Smooth muscle cell (in vitro differentiated cells): ENCODE results near the gene PPP1R12B. TPM values are rescaled to one million over a fixed set of nuclear protein-coding genes. Genes with fewer than 3 reads are reported as not detected.
"Not testable (repeated sequence)": the region's sequence is repeated elsewhere in the genome, so short reads cannot be mapped to it uniquely, and the experiment has no call there.

Experiments
- DNase-seq: peaks from one replicate; lab custom pipeline; 2025; ENCODE audit not compliant: unreplicated experiment; lab: John Stamatoyannopoulos, UW
- H2AFZ ChIP-seq: fragments of 200-600 bp; sonication (generic); 2 replicates; pipeline ENCODE4 v1.6.0; 2016; ENCODE audit warnings: antibody characterized with exemption, low read depth, mild to moderate bottlenecking
- H3F3A ChIP-seq: fragments of 200-600 bp; sonication (generic); 2 replicates; pipeline ENCODE4 v1.6.0; 2017; ENCODE audit warnings: antibody characterized with exemption, low read depth
- H3K27ac ChIP-seq: fragments of 200-600 bp; sonication (generic); 2 replicates; pipeline ENCODE4 v1.5.1; 2016; ENCODE audit warnings: low read depth, mild to moderate bottlenecking
- H3K27me3 ChIP-seq: fragments of 200-600 bp; sonication (generic); 2 replicates; pipeline ENCODE4 v1.6.1; 2016; ENCODE audit warnings: low read depth, mild to moderate bottlenecking
- H3K36me3 ChIP-seq: fragments of 200-600 bp; sonication (generic); 2 replicates; pipeline ENCODE4 v1.5.1; 2016; ENCODE audit warnings: low read depth
- H3K4me1 ChIP-seq: fragments of 200-600 bp; sonication (generic); 2 replicates; pipeline ENCODE4 v1.5.1; 2016; ENCODE audit warnings: low read depth
- H3K4me2 ChIP-seq: fragments of 200-600 bp; sonication (generic); 2 replicates; pipeline ENCODE4 v1.6.0; 2016; ENCODE audit warnings: mild to moderate bottlenecking
- H3K4me3 ChIP-seq: fragments of 200-600 bp; sonication (generic); 2 replicates; pipeline ENCODE4 v1.5.1; 2016; ENCODE audit warnings: mild to moderate bottlenecking
- H3K79me2 ChIP-seq: fragments of 200-600 bp; sonication (generic); 2 replicates; pipeline ENCODE4 v1.6.0; 2016; ENCODE audit warnings: low read depth, mild to moderate bottlenecking
- H3K9ac ChIP-seq: fragments of 200-600 bp; sonication (generic); 2 replicates; pipeline ENCODE4 v1.6.0; 2016; ENCODE audit warnings: low read depth
- H3K9me3 ChIP-seq: fragments of 200-600 bp; sonication (generic); replicated peaks from 2 replicates; pipeline ENCODE4 v1.5.1; 2016; ENCODE audit warnings: low read depth
- H4K20me1 ChIP-seq: fragments of 200-600 bp; sonication (generic); 2 replicates; pipeline ENCODE4 v1.6.0; 2016; ENCODE audit warnings: low read depth
- WGBS: methylation state at CpG from one replicate; pipeline ENCODE4 v1.1.7; 2016; ENCODE audit warnings: low lambda C conversion rate; 5-methylcytosine and 5-hydroxymethylcytosine counted together
- polyA plus RNA-seq: library from polyadenylated mRNA; unstranded; fragments of >200 nt; fragmentation: Nextera tagmentation; extraction: Ambion mirVana; gene quantifications from 2 replicates; pipeline ENCODE4 v1.2.1, GENCODE V29; 2016
- total RNA-seq: library from RNA; depleted of rRNA; stranded (reverse); fragments of >200 nt; gene quantifications from 2 replicates; pipeline ENCODE4 v1.2.3, GENCODE V29; 2014
- TF ChIP-seq, protein P1 (sequence below): fragments of 200-600 bp; sonication (generic); IDR thresholded peaks from 2 replicates; pipeline ENCODE4 v1.5.1; 2017; ENCODE audit warnings: borderline replicate concordance, mild to moderate bottlenecking, antibody characterized with exemption; ENCODE audit not compliant: insufficient read depth, poor library complexity, severe bottlenecking

PPP1R12B gene
- total and polyA plus RNA-seq, 2 experiments from 2014 or later: 2.8 to 6.7 TPM

DNA sequence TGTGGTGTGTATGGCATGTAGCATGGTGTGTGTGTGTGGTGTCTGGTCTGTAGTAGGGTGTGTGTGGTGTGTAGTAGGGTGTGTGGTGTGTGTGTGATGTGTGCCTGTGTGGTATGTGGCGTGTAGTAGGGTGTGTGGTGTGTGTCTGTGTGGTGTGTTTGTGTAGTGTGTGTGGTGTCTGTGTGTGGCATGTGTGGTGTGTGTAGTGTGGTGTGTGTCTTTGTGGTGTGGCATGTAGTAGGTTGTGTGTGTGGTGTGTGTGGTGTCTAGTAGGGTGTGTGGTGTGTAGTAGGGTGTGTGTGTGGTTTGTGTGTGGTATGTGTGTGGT is 276.2 kb downstream of the PPP1R12B start:
- Histone ChIP-seq H3K27me3 (peaks cover 5% of the 10 kb centered on the region), H3K4me3 (no peak overlapping the region), H2AFZ (no peak overlapping the region), H3K27ac (no peak overlapping the region), H3K4me1 (peaks cover 11% of the 10 kb centered on the region), H4K20me1 (no peaks in the 10 kb centered on the region), H3K36me3 (no peaks in the 10 kb centered on the region), H3K9me3 (no peaks in the 10 kb centered on the region), H3F3A (no peaks in the 10 kb centered on the region), H3K79me2 (no peaks in the 10 kb centered on the region), H3K9ac (no peak overlapping the region), H3K4me2 (no peak overlapping the region)
- DNase-seq: no peak
- TF ChIP-seq, protein P1, sequence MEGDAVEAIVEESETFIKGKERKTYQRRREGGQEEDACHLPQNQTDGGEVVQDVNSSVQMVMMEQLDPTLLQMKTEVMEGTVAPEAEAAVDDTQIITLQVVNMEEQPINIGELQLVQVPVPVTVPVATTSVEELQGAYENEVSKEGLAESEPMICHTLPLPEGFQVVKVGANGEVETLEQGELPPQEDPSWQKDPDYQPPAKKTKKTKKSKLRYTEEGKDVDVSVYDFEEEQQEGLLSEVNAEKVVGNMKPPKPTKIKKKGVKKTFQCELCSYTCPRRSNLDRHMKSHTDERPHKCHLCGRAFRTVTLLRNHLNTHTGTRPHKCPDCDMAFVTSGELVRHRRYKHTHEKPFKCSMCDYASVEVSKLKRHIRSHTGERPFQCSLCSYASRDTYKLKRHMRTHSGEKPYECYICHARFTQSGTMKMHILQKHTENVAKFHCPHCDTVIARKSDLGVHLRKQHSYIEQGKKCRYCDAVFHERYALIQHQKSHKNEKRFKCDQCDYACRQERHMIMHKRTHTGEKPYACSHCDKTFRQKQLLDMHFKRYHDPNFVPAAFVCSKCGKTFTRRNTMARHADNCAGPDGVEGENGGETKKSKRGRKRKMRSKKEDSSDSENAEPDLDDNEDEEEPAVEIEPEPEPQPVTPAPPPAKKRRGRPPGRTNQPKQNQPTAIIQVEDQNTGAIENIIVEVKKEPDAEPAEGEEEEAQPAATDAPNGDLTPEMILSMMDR: no peak
- 80% methylated on average over 1 of the region's 1 CpG for WGBS

DNA sequence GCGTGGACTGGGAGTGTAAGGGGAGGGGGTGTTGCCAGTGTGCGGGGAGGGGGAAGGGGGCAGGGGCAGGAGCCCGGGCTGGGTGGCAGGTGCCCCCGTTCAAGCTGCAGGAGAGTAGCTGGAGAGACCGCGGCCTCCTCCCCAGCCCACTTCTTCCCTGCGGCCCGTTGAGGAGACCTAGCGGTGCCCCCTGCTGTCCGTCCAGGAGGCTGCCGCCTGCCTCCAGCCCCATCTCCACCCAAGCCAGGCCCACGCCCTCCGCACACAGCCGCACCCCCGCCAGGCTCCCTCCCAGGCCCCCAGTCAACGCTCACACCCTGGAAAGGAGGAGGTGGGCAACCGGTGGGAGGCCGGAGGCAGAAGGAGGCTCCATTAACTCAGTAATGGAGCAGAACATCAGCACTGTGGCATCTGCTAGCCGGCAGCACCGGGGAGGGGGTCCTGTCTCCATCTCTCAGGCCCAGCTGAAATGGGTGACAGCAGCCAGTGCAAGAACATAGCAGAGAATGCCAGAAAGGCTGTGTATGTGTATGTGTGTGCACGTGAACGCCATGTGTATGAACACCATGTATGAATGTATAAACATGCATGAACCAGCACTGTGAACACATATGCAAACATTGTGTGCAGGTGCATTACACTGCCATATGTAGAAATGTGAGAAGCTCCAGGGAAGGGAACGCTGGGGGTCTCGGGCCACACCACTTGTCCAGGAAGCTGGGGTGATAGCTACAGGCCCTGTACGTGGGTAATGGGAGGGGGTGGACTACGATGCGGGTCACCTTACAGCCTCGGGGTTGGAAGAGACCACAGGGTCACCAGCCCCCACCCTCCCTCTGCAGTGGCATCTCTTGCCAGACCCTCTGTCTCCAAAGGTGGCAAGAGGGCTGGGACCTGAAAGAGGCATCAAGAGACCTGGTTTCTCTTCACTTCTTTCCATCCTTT is 277.2 kb downstream of the PPP1R12B start:
- H3K27ac ChIP-seq: no peak overlapping the region
- H3K9me3 ChIP-seq: no peaks in the 10 kb centered on the region
- H3K4me1 ChIP-seq: peaks cover 11% of the 10 kb centered on the region
- no peaks in the 10 kb centered on the region for H3K36me3 ChIP-seq
- WGBS: 66% methylated on average over 18 of the region's 28 CpGs
- no peaks in the 10 kb centered on the region for H3K79me2 ChIP-seq
- peak; percentile 19 for DNase-seq
- no peak overlapping the region for H2AFZ ChIP-seq
- no peaks in the 10 kb centered on the region for H3F3A ChIP-seq
- H3K9ac ChIP-seq: no peak overlapping the region
- H3K27me3 ChIP-seq: peaks cover 6% of the 10 kb centered on the region
- TF ChIP-seq, protein P1: peak; percentile 57
- H4K20me1 ChIP-seq: no peaks in the 10 kb centered on the region
- H3K4me3 ChIP-seq: no peak overlapping the region
- H3K4me2 ChIP-seq: no peak overlapping the region

DNA sequence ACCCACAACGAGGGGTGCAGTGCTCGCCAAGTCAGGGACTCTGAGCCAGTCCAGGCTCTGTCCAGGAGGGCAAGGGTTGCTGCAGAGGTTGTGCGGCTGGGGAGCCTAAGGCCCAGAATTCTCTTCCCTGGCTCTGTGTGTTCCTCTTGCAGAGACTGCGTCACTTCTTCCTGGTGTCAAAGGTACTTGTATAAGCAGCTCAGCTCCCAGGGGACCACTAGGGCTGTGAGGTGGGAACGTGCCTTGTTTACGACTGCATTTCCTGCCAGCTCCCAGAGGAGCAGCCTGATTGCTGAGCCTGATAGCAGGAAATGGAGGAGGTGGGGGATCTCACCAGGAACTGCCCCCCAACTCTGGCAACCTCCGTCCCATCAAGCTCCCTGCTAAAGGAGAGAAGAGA is 278.5 kb downstream of the PPP1R12B start:
- H2AFZ ChIP-seq, H3K27ac ChIP-seq, DNase-seq, H3K4me2 ChIP-seq, H3K79me2 ChIP-seq, H3K9ac ChIP-seq, H3K4me3 ChIP-seq, H3K9me3 ChIP-seq, H3K36me3 ChIP-seq, H4K20me1 ChIP-seq, H3F3A ChIP-seq: not testable (repeated sequence)
- H3K27me3 ChIP-seq: peaks cover 11% of the 10 kb centered on the region
- 75% methylated on average over 7 of the region's 7 CpGs for WGBS
- H3K4me1 ChIP-seq: peaks cover 11% of the 10 kb centered on the region

DNA sequence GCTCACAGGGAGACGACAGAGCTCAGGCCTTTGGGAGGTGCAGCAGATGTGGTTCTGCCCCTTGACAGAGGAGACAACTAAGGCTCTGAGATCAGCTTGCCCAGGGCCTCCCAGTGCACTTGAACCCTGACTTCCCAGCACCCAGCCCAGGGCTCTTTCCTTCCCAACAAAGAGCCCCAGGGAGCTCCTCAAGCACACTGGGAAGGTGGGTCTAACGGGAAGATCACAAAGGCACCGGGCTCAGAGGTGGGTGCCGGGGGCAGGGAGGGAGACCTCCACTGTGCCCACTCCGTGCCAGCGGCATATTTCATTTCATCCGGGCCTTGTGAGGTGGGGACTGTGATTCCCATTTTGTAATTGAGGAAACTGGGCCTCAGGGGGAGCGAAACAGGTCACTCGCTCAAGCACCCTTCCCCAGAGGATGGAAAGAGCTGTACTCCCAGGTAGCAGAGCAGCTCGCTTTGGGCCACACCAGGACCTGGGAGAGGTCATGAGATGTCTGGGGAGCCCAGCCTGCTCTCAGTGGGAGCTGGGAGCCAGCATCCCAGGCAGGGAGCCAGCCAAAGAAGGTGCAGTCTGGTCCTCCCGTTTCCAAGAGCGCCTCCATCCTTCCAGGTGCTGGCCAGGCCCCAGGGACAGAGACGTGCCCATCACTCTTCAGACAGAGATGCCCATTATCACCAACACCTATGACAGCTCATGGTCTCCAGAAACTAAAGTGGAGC is 279.5 kb downstream of the PPP1R12B start:
- peaks cover 11% of the 10 kb centered on the region for H3K27me3 ChIP-seq
- no peak overlapping the region for H3K9ac ChIP-seq
- no peaks in the 10 kb centered on the region for H3F3A ChIP-seq
- no peak overlapping the region for H3K4me3 ChIP-seq
- no peaks in the 10 kb centered on the region for H3K79me2 ChIP-seq
- TF ChIP-seq, protein P1: no peak
- no peak overlapping the region for H2AFZ ChIP-seq
- no peaks in the 10 kb centered on the region for H3K9me3 ChIP-seq
- H4K20me1 ChIP-seq: no peaks in the 10 kb centered on the region
- H3K27ac ChIP-seq: no peak overlapping the region
- WGBS: 94% methylated on average over 13 of the region's 13 CpGs
- no peak overlapping the region for H3K4me2 ChIP-seq
- H3K4me1 ChIP-seq: peaks cover 6% of the 10 kb centered on the region
- DNase-seq: no peak
- no peaks in the 10 kb centered on the region for H3K36me3 ChIP-seq
